ENCODE results near the gene IFIT3.

GRCh38 chr10:89338713-89339112, 10.9 kb downstream of the IFIT3 start:
- no peak for TF ChIP-seq MAX (IDR thresholded peaks at IDR 0.05; ENCODE audit: low read depth, low read length)
- no peak for TF ChIP-seq CTCF (IDR thresholded peaks at IDR 0.05; ENCODE audit: low read depth, low read length)
